ENCODE data around the gene PPP4R4. TPM values are rescaled to one million over a fixed set of nuclear protein-coding genes. Genes with fewer than 3 reads are reported as not detected.
"Not testable (repeated sequence)": the region's sequence is repeated elsewhere in the genome, so short reads cannot be mapped to it uniquely, and the experiment has no call there.

Gene PPP4R4
- total RNA-seq, 1 donor from 2014 or later, result 2.7 TPM

DNA sequence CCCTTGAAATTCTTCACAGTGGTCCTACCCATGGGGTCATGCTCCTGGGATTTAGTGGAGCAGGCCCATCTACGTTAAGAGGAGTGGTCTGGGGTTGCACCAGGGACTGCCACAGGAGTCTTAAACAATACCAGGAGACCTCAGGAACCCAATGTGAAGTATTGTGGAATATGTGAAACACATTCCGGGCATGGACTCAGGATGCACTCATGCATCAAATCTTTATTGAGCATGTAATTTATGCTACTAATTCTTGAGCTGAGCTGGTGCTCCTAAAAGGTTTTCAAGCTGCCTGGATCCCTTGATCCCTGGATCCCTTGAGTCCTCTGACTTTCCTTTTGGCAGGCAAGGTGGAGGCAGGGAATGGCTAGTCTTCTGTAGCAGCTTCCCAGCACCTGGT, 110.1 kb downstream of the PPP4R4 start:
- Mint-ChIP-seq H3K9me3 (no peaks in the 10 kb centered on the region), H3K4me1 (no peaks in the 10 kb centered on the region), H3K27ac (no peak overlapping the region), H3K36me3 (ENCODE audit: low read depth) (no peaks in the 10 kb centered on the region), H3K27me3 (no peaks in the 10 kb centered on the region), H3K4me3 (no peak overlapping the region)
- intact Hi-C loops (cut with micrococcal nuclease), result no loop called here
- DNase-seq, result no peak

DNA sequence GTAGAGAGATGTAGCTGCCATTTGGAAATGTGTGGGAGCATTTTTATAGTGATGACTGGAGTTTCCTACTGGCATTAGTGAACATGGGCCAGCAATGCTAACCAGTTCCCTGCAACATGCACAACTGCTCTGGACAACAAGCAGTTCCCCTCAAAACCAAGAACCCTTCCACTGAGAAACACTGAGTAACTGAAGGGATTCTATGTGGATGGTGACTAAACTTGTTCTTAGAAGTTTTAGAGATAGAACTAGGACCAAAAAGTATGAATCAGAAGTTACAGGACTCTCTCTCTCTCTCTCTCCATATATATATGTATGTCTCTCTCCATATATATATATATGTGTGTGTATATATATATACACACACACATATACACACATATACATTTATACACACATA, 111.0 kb downstream of the PPP4R4 start:
- Mint-ChIP-seq H3K27me3 (no peaks in the 10 kb centered on the region), H3K4me1 (no peaks in the 10 kb centered on the region), H3K9me3 (no peaks in the 10 kb centered on the region), H3K36me3 (ENCODE audit: low read depth) (no peaks in the 10 kb centered on the region), H3K4me3 (no peak overlapping the region), H3K27ac (no peak overlapping the region)
- intact Hi-C loops (cut with micrococcal nuclease), result no loop called here
- no peak for DNase-seq

DNA sequence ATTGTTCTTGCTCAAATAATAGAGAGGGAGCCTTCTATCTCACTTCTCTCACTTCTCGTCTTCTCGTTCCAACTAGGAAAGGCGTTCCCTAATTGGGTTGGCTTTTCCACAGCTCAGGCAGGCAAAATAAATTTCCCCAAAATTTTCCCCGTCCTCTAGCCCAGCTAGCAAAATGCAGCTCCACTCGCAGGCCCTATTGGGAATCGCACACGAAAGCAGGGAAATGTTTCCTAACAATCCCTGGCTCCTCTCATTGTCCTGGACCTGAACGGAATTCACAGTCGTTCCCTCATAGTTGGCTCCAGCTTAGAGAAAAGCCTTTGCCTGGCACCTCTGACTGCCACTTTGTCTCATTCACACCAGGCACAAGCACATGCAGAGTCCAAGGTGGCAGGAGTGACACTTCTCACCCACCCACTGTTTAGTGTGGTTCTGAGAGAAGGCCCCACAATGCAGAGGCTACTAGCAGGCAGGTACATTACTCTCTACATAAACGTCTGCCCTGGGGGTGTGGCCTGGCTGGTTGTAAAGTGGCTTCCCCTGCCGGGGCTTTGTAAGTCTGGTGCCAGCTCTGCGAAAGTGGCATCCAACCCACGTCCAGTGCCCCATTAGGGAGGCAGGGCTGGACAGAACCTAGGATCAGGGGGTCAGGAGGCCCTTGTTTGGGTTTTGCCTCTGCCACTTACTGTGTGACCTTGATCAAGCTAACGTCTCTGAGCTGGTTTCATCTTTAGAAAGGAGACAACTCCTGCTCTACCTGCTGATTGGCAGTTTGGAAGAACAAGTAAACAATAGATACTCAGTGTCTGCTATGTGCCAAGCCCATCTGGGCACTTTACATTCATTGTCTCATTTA, 114.7 kb downstream of the PPP4R4 start:
- DNase-seq, result peak; percentile 45
- no peaks in the 10 kb centered on the region for H3K9me3 Mint-ChIP-seq
- no peaks in the 10 kb centered on the region for H3K27me3 Mint-ChIP-seq
- H3K4me1 Mint-ChIP-seq, result no peaks in the 10 kb centered on the region
- H3K36me3 Mint-ChIP-seq (ENCODE audit: low read depth), result no peaks in the 10 kb centered on the region
- H3K4me3 Mint-ChIP-seq, result no peak overlapping the region
- H3K27ac Mint-ChIP-seq, result no peak overlapping the region
- intact Hi-C loops (cut with micrococcal nuclease), result no loop called here

DNA sequence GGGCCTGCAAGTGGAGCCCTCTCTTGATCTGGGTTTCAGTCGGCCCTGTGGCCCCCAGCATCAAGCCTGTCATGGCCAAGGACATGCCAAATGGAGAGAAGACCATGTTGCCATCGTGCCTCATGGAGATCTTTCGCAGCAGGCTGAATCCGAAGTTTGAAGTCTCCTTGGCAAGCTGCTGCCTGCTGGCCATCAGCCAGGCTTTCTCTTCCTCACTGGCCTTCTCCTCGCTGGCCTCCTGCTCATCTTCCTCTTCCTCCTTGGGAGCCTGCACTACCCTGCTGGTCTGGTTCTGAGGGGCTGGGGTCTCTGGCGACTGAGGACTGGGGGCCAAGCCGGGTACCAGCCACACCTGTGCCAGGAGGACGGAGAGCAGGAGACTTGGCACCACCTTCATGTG, 116.1 kb downstream of the PPP4R4 start:
- no peaks in the 10 kb centered on the region for H3K27me3 Mint-ChIP-seq
- H3K27ac Mint-ChIP-seq, result no peak overlapping the region
- no peaks in the 10 kb centered on the region for H3K4me1 Mint-ChIP-seq
- no peaks in the 10 kb centered on the region for H3K9me3 Mint-ChIP-seq
- peak; percentile 43 for DNase-seq
- intact Hi-C loops (cut with micrococcal nuclease), result no loop called here
- no peaks in the 10 kb centered on the region for H3K36me3 Mint-ChIP-seq (ENCODE audit: low read depth)
- H3K4me3 Mint-ChIP-seq, result no peak overlapping the region

DNA sequence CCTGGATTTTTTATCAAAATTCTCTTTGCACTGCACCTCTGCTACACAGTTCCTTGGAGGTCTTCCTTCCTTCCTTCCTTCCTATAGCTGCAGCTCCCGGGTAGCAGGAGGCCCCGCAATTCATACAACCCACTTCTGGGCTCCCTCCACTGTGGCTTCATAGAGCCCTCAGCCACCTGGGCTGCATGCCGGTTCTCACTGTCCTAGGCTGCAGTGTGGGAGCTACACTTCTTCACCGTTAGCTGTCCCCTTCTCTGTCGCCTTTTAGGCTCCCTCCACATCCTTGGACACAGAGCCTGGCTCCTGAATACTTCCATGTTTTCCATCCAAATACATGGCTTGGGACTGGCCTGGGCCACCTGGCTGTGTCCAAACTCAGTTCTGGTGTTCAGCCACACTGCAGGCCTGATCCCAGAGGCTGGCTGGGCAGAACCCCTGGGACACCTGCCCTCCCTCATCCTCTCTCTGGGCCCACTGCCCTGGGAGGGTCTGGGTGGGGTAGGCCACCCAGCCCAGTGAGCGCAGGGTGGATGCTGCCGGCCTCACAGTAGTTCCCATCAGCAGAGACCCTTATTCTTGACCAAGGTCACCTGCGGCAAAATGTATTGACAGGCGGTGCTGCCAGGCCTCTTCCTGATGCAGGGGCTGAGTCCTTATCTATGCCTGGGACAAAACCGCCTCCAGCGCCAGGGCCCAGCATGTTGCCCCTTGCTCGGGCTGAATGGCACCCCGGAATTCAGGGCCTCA, 117.2 kb downstream of the PPP4R4 start:
- Mint-ChIP-seq H3K4me3 (no peak overlapping the region), H3K9me3 (no peaks in the 10 kb centered on the region), H3K4me1 (no peaks in the 10 kb centered on the region), H3K27ac (no peak overlapping the region), H3K36me3 (ENCODE audit: low read depth) (no peaks in the 10 kb centered on the region), H3K27me3 (no peaks in the 10 kb centered on the region)
- intact Hi-C loops (cut with micrococcal nuclease), result no loop called here
- DNase-seq, result no peak

DNA sequence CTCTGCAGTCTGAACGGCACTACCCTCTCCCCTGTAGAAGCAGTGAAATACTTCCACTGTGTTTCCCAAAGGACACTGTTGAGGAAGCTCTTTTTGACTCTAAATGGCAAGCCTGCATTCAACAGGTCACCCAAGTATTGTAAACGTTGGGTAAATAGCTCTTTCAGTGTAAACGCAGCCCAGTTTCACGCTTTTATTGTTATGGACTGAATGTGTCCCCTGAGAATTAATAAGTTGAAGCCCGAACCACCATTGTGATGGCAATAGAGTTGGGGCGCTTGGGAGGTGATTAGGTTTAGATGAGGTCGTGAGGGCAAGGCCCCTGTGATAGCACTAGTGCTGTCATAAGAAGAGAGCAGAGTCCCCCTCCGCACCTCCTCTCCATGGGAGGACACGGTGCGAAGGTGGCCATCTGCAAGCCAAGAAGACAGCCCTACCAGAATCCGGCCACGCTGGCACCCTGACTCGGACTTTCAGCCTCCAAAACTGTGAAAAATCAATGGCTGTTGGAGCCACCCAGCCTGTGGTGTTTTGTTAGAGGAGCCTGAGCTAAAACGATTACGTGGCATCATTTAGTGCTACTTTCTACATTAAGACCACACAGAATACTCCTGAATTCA, 117.9 kb downstream of the PPP4R4 start:
- DNase-seq, result no peak
- H3K4me1 Mint-ChIP-seq, result no peaks in the 10 kb centered on the region
- H3K9me3 Mint-ChIP-seq, result no peaks in the 10 kb centered on the region
- intact Hi-C loops (cut with micrococcal nuclease), result no loop called here
- no peak overlapping the region for H3K4me3 Mint-ChIP-seq
- H3K27me3 Mint-ChIP-seq, result no peaks in the 10 kb centered on the region
- no peak overlapping the region for H3K27ac Mint-ChIP-seq
- H3K36me3 Mint-ChIP-seq (ENCODE audit: low read depth), result no peaks in the 10 kb centered on the region

DNA sequence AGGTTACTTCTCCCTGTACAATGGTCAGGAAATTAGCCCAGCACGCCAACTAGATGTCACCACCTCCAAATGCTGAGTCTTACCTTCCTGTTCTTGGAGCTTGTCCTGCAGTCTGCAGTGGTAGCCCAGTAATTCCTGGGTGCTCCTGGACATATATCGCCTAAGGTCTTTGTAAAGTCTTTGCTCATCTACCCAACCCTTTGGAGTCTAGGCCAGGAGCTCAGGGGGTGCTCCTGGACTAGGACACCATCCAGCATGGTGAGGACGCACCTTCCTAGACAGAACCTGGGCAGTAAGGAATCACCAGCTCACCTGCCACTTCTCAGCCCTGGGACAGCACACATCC, 118.4 kb downstream of the PPP4R4 start:
- H3K4me3 Mint-ChIP-seq, result no peak overlapping the region
- no peaks in the 10 kb centered on the region for H3K36me3 Mint-ChIP-seq (ENCODE audit: low read depth)
- DNase-seq, result peak; percentile 38
- H3K27me3 Mint-ChIP-seq, result no peaks in the 10 kb centered on the region
- H3K9me3 Mint-ChIP-seq, result no peaks in the 10 kb centered on the region
- H3K27ac Mint-ChIP-seq, result no peak overlapping the region
- intact Hi-C loops (cut with micrococcal nuclease), result no loop called here
- no peaks in the 10 kb centered on the region for H3K4me1 Mint-ChIP-seq

DNA sequence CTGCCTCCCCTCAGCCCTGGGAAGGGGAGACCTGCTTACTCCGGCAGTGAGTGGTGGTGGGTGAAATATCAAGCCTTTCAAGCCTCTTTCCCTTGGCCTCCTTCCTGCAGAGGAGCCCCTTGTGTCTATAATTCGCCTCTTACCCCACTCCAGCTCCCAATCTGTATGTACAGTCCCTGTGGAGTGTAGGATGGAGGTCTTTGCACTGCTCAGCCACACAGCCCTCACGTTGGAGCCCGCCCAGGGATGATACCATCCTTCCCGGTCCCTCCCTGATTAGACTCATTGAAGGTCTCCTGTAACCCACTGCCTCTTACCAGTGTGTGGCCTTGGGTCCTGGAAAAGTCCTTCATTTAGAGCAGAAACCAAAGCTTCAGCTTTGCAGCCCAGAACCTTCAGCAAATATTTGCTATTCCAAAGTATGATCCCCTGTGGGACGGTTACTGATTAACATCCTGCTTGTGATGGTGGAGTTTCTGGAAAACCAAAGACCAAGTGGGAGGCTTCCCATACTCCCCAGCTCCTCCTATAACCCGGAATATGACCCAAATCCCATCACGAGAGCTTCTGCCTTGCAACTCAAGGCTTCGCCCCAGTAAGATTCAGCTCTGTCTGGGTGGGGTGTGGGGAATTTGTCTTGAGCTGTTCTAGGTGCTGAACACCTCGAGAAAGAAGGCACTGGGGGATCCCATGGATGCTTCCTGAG, 118.9 kb downstream of the PPP4R4 start, which contains the start of gene SERPINA10:
TSS of gene SERPINA10 (minus strand) at position 397 of the 706 bp plus-strand sequence. CDS start 2,675 bp downstream, outside the sequence.
- intact Hi-C loops (cut with micrococcal nuclease), result no loop called here
- no peak within 1 kb of the TSS for H3K27ac Mint-ChIP-seq
- peak; percentile 47 for DNase-seq

DNA sequence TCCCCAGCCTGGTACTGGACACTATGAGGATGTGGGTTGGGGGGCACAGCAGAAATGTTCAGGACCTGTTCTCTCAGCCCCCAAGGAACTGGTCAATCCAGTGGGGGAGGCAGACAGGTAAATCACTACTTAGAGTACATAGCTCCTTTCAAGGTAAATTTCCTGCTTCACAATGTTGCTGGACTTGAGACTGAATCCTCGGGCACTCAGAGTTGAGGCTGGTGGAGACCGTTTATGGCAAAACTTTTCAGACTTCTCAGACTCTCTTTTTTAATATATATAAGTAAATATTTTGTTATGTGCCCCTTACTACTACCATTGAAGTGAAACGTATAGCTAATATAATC, 119.4 kb downstream of the PPP4R4 start:
- H3K27me3 Mint-ChIP-seq, result no peaks in the 10 kb centered on the region

More for the DNA sequence above, 118.9 kb downstream of the PPP4R4 start, which contains the start of gene SERPINA10:
- H3K4me1 Mint-ChIP-seq, result no peaks in the 10 kb centered on the region
- peaks cover 5% of the 10 kb centered on the region for H3K9me3 Mint-ChIP-seq
- H3K36me3 Mint-ChIP-seq (ENCODE audit: low read depth), result no peaks in the 10 kb centered on the region
- H3K27me3 Mint-ChIP-seq, result no peaks in the 10 kb centered on the region
- H3K4me3 Mint-ChIP-seq, result no peak within 1 kb of the TSS

DNA sequence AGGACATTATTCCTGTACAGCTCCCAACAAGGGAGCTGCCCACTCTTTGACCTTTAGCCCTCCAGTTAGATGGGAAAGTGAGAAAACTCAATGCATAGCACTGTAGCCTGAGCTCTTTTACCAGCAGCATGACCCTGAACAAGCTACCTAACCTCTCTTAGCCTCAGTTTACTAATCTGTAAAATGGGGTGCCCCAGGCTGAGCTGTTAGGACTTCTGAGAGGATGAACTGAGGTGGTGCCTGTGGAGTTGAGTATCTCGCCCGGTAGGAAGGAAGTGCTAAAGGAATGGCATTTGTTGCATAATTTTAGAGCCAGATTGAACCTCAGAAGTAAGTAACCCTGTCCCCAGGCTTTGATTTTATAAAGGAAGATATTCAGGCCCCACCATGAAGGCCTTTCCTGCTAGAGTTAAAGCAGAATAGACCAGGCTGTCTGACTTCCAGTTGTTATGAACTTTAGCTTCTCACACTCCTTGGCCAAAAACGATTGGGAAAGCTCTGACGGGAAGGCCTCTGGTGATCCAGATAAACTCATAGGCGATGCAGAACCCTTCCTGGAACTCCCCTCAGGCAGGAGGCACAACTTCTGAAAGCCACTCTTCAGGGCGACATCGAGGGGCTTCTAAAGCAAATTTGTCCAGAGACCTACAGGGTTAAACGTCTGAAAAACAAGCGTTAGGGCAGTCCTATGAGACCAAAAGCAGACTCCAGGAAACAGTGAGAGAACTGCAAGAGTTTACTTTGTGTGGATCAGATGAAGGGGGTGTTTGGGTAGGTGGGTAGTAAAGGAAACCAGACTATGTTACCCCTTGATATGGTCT, 121.4 kb downstream of the PPP4R4 start:
- no peaks in the 10 kb centered on the region for H3K4me1 Mint-ChIP-seq
- H3K36me3 Mint-ChIP-seq (ENCODE audit: low read depth), result no peaks in the 10 kb centered on the region
- H3K9me3 Mint-ChIP-seq, result peaks cover 9% of the 10 kb centered on the region
- intact Hi-C loops (cut with micrococcal nuclease), result no loop called here
- no peak overlapping the region for H3K4me3 Mint-ChIP-seq
- no peak overlapping the region for H3K27ac Mint-ChIP-seq
- DNase-seq, result peak; percentile 42
- H3K27me3 Mint-ChIP-seq, result no peaks in the 10 kb centered on the region

More for the DNA sequence above, 119.4 kb downstream of the PPP4R4 start:
- no peaks in the 10 kb centered on the region for H3K36me3 Mint-ChIP-seq (ENCODE audit: low read depth)
- peaks cover 6% of the 10 kb centered on the region for H3K9me3 Mint-ChIP-seq
- DNase-seq, result no peak
- no peak overlapping the region for H3K4me3 Mint-ChIP-seq
- intact Hi-C loops (cut with micrococcal nuclease), result no loop called here
- no peaks in the 10 kb centered on the region for H3K4me1 Mint-ChIP-seq
- H3K27ac Mint-ChIP-seq, result no peak overlapping the region

DNA sequence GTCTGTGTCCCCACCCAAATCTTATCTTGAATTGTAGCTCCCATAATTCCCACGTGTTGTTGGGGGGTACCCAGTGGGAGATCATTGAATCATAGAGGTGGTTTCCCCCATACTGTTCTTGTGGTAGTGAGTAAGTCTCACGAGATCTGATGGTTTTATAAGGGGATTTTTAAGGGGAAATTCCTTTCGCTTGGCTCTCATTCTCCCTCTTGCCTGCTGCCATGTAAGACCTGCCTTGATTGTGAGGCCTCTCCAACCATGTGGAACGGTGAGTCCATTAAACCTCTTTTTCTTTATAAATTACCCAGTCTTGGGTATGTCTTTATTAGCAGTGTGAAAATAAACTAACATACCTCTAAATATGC, 122.0 kb downstream of the PPP4R4 start:
- H3K9me3 Mint-ChIP-seq; H3K27ac Mint-ChIP-seq; H3K36me3 Mint-ChIP-seq (ENCODE audit: low read depth); H3K4me3 Mint-ChIP-seq; DNase-seq; H3K27me3 Mint-ChIP-seq; H3K4me1 Mint-ChIP-seq; intact Hi-C loops (cut with micrococcal nuclease): not testable (repeated sequence)

DNA sequence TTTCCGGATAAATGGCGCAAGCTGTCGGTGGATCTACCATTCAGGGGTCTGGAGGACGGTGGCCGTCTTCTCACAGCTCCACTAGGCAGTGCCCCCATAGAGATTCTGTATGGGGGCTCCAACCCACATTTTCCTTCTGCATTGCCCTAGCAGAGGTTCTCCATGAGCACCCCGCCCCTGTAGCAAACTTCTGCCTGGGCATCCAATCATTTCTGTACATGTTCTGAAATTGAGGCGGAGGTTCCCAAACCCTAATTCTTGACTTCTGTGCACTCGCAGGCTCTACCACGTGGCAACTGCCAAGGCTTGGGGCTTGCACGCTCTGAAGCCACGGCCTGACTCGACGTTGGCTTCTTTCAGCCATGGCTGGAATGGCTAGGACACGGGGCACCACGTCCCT, 124.0 kb downstream of the PPP4R4 start:
- H3K36me3 Mint-ChIP-seq (ENCODE audit: low read depth), result no peaks in the 10 kb centered on the region
- peaks cover 9% of the 10 kb centered on the region for H3K9me3 Mint-ChIP-seq
- no peaks in the 10 kb centered on the region for H3K4me1 Mint-ChIP-seq
- intact Hi-C loops (cut with micrococcal nuclease), result no loop called here
- H3K27ac Mint-ChIP-seq, result no peak overlapping the region
- no peaks in the 10 kb centered on the region for H3K27me3 Mint-ChIP-seq
- DNase-seq, result no peak
- no peak overlapping the region for H3K4me3 Mint-ChIP-seq

DNA sequence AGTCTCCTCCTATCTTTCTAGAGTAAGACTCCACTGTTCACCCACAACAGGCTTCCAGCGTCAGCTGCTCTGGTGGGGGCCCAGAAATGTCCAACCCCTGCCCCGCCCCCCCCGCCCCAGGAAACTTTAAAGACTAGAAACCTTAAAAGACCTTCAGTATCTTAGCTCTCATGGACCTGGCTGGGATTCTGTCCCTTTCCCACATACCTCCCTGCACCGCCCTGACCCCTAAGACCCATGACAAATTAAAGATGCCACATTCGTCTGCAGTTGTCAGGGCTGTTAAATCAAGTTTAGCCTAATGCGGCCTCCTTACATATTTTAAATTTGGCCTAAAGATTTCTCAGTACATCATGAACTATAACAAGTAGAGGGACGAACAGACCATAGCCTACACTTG, 129.0 kb downstream of the PPP4R4 start:
- Mint-ChIP-seq H3K27me3 (no peaks in the 10 kb centered on the region), H3K36me3 (ENCODE audit: low read depth) (no peaks in the 10 kb centered on the region), H3K27ac (no peak overlapping the region), H3K9me3 (peaks cover 8% of the 10 kb centered on the region), H3K4me3 (no peak overlapping the region), H3K4me1 (no peaks in the 10 kb centered on the region)
- intact Hi-C loops (cut with micrococcal nuclease), result loop anchor here (10.0 kb wide), 1 partner anchor 268 kb away; no protein-coding TSS in a partner anchor
- peak; percentile 36 for DNase-seq
